ENCODE data around the gene IWS1.

The IWS1 gene

GRCh38 chr2:127566139-127566417 is 39.8 kb upstream of the IWS1 start:
- H3K4me3 ChIP-seq (ENCODE audit: control insufficient read depth in 1 of 7, extremely low read depth in 1 of 7, insufficient read depth in 4 of 7, low read depth in 2 of 7, low read length in 6 of 7) = no peak overlapping the region
- no peaks in the 10 kb centered on the region for H3K27me3 ChIP-seq (replicated peaks in 2 of 5; ENCODE audit: control insufficient read depth in 4 of 5, insufficient read depth in 5 of 5, low read length in 4 of 5)
- H3K4me1 ChIP-seq (ENCODE audit: control extremely low read depth in 1 of 4, control insufficient read depth in 4 of 4, insufficient read depth in 4 of 4, low read length in 3 of 4) = no peaks in the 10 kb centered on the region
- H3K36me3 ChIP-seq (ENCODE audit: control insufficient read depth in 4 of 4, insufficient read depth in 4 of 4, low read length in 3 of 4) = no peaks in the 10 kb centered on the region
- no peak for DNase-seq
- ChIA-PET CTCF (no interaction called here), POLR2A (no interaction called here)
- H3K27ac ChIP-seq (ENCODE audit: insufficient read depth in 1 of 2, low read depth in 1 of 2, low read length in 2 of 2, poor library complexity in 1 of 2, severe bottlenecking in 2 of 2) = no peak overlapping the region
- 93% methylated on average over 5 of the region's 5 CpGs for WGBS (ENCODE audit: insufficient coverage)
- no peaks in the 10 kb centered on the region for H3K9me3 ChIP-seq (ENCODE audit: control extremely low read depth in 1 of 5, control insufficient read depth in 4 of 5, insufficient read depth in 2 of 5, low read depth in 1 of 5, low read length in 4 of 5)

- Histone ChIP-seq H3K4me1 (ENCODE audit: control extremely low read depth in 1 of 4, control insufficient read depth in 4 of 4, insufficient read depth in 4 of 4, low read length in 3 of 4) (no peaks in the 10 kb centered on the region), H3K36me3 (ENCODE audit: control insufficient read depth in 4 of 4, insufficient read depth in 4 of 4, low read length in 3 of 4) (no peaks in the 10 kb centered on the region), H3K27me3 (replicated peaks in 2 of 5; ENCODE audit: control insufficient read depth in 4 of 5, insufficient read depth in 5 of 5, low read length in 4 of 5) (no peaks in the 10 kb centered on the region), H3K27ac (ENCODE audit: insufficient read depth in 1 of 2, low read depth in 1 of 2, low read length in 2 of 2, poor library complexity in 1 of 2, severe bottlenecking in 2 of 2) (no peak overlapping the region), H3K4me3 (ENCODE audit: control insufficient read depth in 1 of 7, extremely low read depth in 1 of 7, insufficient read depth in 4 of 7, low read depth in 2 of 7, low read length in 6 of 7) (no peak overlapping the region), H3K9me3 (ENCODE audit: control extremely low read depth in 1 of 5, control insufficient read depth in 4 of 5, insufficient read depth in 2 of 5, low read depth in 1 of 5, low read length in 4 of 5) (no peaks in the 10 kb centered on the region)
- 97% methylated on average over 12 of the region's 12 CpGs for WGBS (ENCODE audit: insufficient coverage)
- ChIA-PET POLR2A (no interaction called here), CTCF (no interaction called here)
- DNase-seq = no peak
These were observed 39.2 kb upstream of the IWS1 start for GRCh38 chr2:127565261-127566138.

GRCh38 chr2:127564429-127565260 is 38.4 kb upstream of the IWS1 start:
- Histone ChIP-seq H3K27ac (ENCODE audit: insufficient read depth in 1 of 2, low read depth in 1 of 2, low read length in 2 of 2, poor library complexity in 1 of 2, severe bottlenecking in 2 of 2) (no peak overlapping the region), H3K4me1 (ENCODE audit: control extremely low read depth in 1 of 4, control insufficient read depth in 4 of 4, insufficient read depth in 4 of 4, low read length in 3 of 4) (no peaks in the 10 kb centered on the region), H3K27me3 (replicated peaks in 2 of 5; ENCODE audit: control insufficient read depth in 4 of 5, insufficient read depth in 5 of 5, low read length in 4 of 5) (peaks cover 0 to 2% (median 0%) of the 10 kb centered on the region in 5 experiments), H3K36me3 (ENCODE audit: control insufficient read depth in 4 of 4, insufficient read depth in 4 of 4, low read length in 3 of 4) (no peaks in the 10 kb centered on the region), H3K4me3 (ENCODE audit: control insufficient read depth in 1 of 7, extremely low read depth in 1 of 7, insufficient read depth in 4 of 7, low read depth in 2 of 7, low read length in 6 of 7) (no peak overlapping the region), H3K9me3 (ENCODE audit: control extremely low read depth in 1 of 5, control insufficient read depth in 4 of 5, insufficient read depth in 2 of 5, low read depth in 1 of 5, low read length in 4 of 5) (no peaks in the 10 kb centered on the region)
- ChIA-PET CTCF (no interaction called here), POLR2A (no interaction called here)
- WGBS (ENCODE audit: insufficient coverage) = 92% methylated on average over 8 of the region's 11 CpGs
- no peak for DNase-seq

- peaks cover 0 to 2% (median 0%) of the 10 kb centered on the region in 5 experiments for H3K27me3 ChIP-seq (replicated peaks in 2 of 5; ENCODE audit: control insufficient read depth in 4 of 5, insufficient read depth in 5 of 5, low read length in 4 of 5)
- no peak overlapping the region for H3K4me3 ChIP-seq (ENCODE audit: control insufficient read depth in 1 of 7, extremely low read depth in 1 of 7, insufficient read depth in 4 of 7, low read depth in 2 of 7, low read length in 6 of 7)
- H3K27ac ChIP-seq (ENCODE audit: insufficient read depth in 1 of 2, low read depth in 1 of 2, low read length in 2 of 2, poor library complexity in 1 of 2, severe bottlenecking in 2 of 2) = no peak overlapping the region
- 85% methylated on average over 11 of the region's 14 CpGs for WGBS (ENCODE audit: insufficient coverage)
- DNase-seq = no peak
- H3K9me3 ChIP-seq (ENCODE audit: control extremely low read depth in 1 of 5, control insufficient read depth in 4 of 5, insufficient read depth in 2 of 5, low read depth in 1 of 5, low read length in 4 of 5) = no peaks in the 10 kb centered on the region
- ChIA-PET POLR2A (no interaction called here), CTCF (interaction anchor here (0.7 kb wide), 1 partner anchor 22 kb away, joined by 3 read pairs; no protein-coding TSS in a partner anchor)
- no peaks in the 10 kb centered on the region for H3K4me1 ChIP-seq (ENCODE audit: control extremely low read depth in 1 of 4, control insufficient read depth in 4 of 4, insufficient read depth in 4 of 4, low read length in 3 of 4)
- H3K36me3 ChIP-seq (ENCODE audit: control insufficient read depth in 4 of 4, insufficient read depth in 4 of 4, low read length in 3 of 4) = no peaks in the 10 kb centered on the region
These were observed 37.5 kb upstream of the IWS1 start for GRCh38 chr2:127563458-127564428.

GRCh38 chr2:127562936-127563335 is 36.6 kb upstream of the IWS1 start:
- H3K4me3 ChIP-seq (ENCODE audit: control insufficient read depth in 1 of 7, extremely low read depth in 1 of 7, insufficient read depth in 4 of 7, low read depth in 2 of 7, low read length in 6 of 7) = no peak overlapping the region
- no peaks in the 10 kb centered on the region for H3K36me3 ChIP-seq (ENCODE audit: control insufficient read depth in 4 of 4, insufficient read depth in 4 of 4, low read length in 3 of 4)
- POLR2A ChIA-PET = no interaction called here
- CTCF ChIA-PET = no interaction called here
- WGBS (ENCODE audit: insufficient coverage) = 88% methylated on average over 1 of the region's 2 CpGs
- peaks cover 0 to 2% (median 0%) of the 10 kb centered on the region in 5 experiments for H3K27me3 ChIP-seq (replicated peaks in 2 of 5; ENCODE audit: control insufficient read depth in 4 of 5, insufficient read depth in 5 of 5, low read length in 4 of 5)
- no peak overlapping the region for H3K27ac ChIP-seq (ENCODE audit: insufficient read depth in 1 of 2, low read depth in 1 of 2, low read length in 2 of 2, poor library complexity in 1 of 2, severe bottlenecking in 2 of 2)
- no peaks in the 10 kb centered on the region for H3K4me1 ChIP-seq (ENCODE audit: control extremely low read depth in 1 of 4, control insufficient read depth in 4 of 4, insufficient read depth in 4 of 4, low read length in 3 of 4)
- DNase-seq = no peak
- H3K9me3 ChIP-seq (ENCODE audit: control extremely low read depth in 1 of 5, control insufficient read depth in 4 of 5, insufficient read depth in 2 of 5, low read depth in 1 of 5, low read length in 4 of 5) = no peaks in the 10 kb centered on the region

GRCh38 chr2:127561371-127561770 is 35.1 kb upstream of the IWS1 start:
- CTCF ChIA-PET = no interaction called here
- peaks cover 0 to 2% (median 0%) of the 10 kb centered on the region in 5 experiments for H3K27me3 ChIP-seq (replicated peaks in 2 of 5; ENCODE audit: control insufficient read depth in 4 of 5, insufficient read depth in 5 of 5, low read length in 4 of 5)

More at GRCh38 chr2:127561371-127561770, 35.1 kb upstream of the IWS1 start:
- DNase-seq = no peak
- Histone ChIP-seq H3K4me1 (ENCODE audit: control extremely low read depth in 1 of 4, control insufficient read depth in 4 of 4, insufficient read depth in 4 of 4, low read length in 3 of 4) (no peaks in the 10 kb centered on the region), H3K36me3 (ENCODE audit: control insufficient read depth in 4 of 4, insufficient read depth in 4 of 4, low read length in 3 of 4) (no peaks in the 10 kb centered on the region), H3K4me3 (ENCODE audit: control insufficient read depth in 1 of 7, extremely low read depth in 1 of 7, insufficient read depth in 4 of 7, low read depth in 2 of 7, low read length in 6 of 7) (no peak overlapping the region), H3K27ac (ENCODE audit: insufficient read depth in 1 of 2, low read depth in 1 of 2, low read length in 2 of 2, poor library complexity in 1 of 2, severe bottlenecking in 2 of 2) (no peak overlapping the region), H3K9me3 (ENCODE audit: control extremely low read depth in 1 of 5, control insufficient read depth in 4 of 5, insufficient read depth in 2 of 5, low read depth in 1 of 5, low read length in 4 of 5) (no peaks in the 10 kb centered on the region)
- POLR2A ChIA-PET = no interaction called here
- WGBS (ENCODE audit: insufficient coverage) = 94% methylated on average over 8 of the region's 8 CpGs

Measured in common myeloid progenitor, CD34-positive (primary cell).